HG03558 (cell line): ENCODE results near the gene SCARF1.

Source experiments
- ATAC-seq: cut with Tn5 transposase; IDR thresholded peaks from one replicate; pipeline ENCODE4 v1.9.1; 2021; ENCODE audit warnings: moderate number of reproducible peaks; ENCODE audit not compliant: unreplicated experiment; ENCODE audit errors: extremely low read depth

The SCARF1 gene

GRCh38 chr17:1648963-1649843 lies 3.7 kb upstream of the SCARF1 start:
- ATAC-seq: peak; percentile 24

- no peak for ATAC-seq
Measured at GRCh38 chr17:1648173-1648962, 2.8 kb upstream of the SCARF1 start.

GRCh38 chr17:1647802-1648171 lies 2.3 kb upstream of the SCARF1 start:
- no peak for ATAC-seq

- ATAC-seq: no peak
Measured at GRCh38 chr17:1646199-1646875, 805 bp upstream of the SCARF1 start.

- ATAC-seq: no peak
Measured at GRCh38 chr17:1644493-1645206, 882 bp downstream of the SCARF1 start.

GRCh38 chr17:1643999-1644492 lies 1.5 kb downstream of the SCARF1 start:
- no peak for ATAC-seq

GRCh38 chr17:1643293-1643998 lies 2.1 kb downstream of the SCARF1 start:
- no peak for ATAC-seq

- no peak for ATAC-seq
Measured at GRCh38 chr17:1641065-1641403, 4.5 kb downstream of the SCARF1 start.

- no peak for ATAC-seq
Measured at GRCh38 chr17:1640329-1641064, 5.0 kb downstream of the SCARF1 start.

- no peak for ATAC-seq
Measured at GRCh38 chr17:1639549-1640180, 5.9 kb downstream of the SCARF1 start.

GRCh38 chr17:1638624-1639300 lies 6.8 kb downstream of the SCARF1 start:
- no peak for ATAC-seq

GRCh38 chr17:1638171-1638590 lies 7.4 kb downstream of the SCARF1 start:
- no peak for ATAC-seq

GRCh38 chr17:1636732-1637285 lies 8.7 kb downstream of the SCARF1 start:
- ATAC-seq: no peak

GRCh38 chr17:1635675-1636465 lies 9.7 kb downstream of the SCARF1 start:
- no peak for ATAC-seq

GRCh38 chr17:1634841-1635650 lies 10.5 kb downstream of the SCARF1 start:
- no peak for ATAC-seq

GRCh38 chr17:1630662-1631061 lies 14.9 kb downstream of the SCARF1 start:
- no peak for ATAC-seq
